Dermis microvascular lymphatic vessel endothelial cell (primary cell): Measurements from ENCODE around the gene C16orf86. TPM values are rescaled to one million over a fixed set of nuclear protein-coding genes. Genes with fewer than 3 reads are reported as not detected.

Experiments
- DNase-seq, 2 donors: peaks; one replicate each; pipeline versions ENCODE4 v3.0.0 to v3.0.0-alpha.2; 2010; ENCODE audit warnings: low read depth in 2 of 2
- total RNA-seq: library from RNA; depleted of rRNA; stranded (reverse); fragments of >200 nt; gene quantifications from 2 replicates; pipeline ENCODE4 v1.2.1, GENCODE V29; 2014

C16orf86 gene
- total RNA-seq, 1 donor from 2014 or later: 3.2 TPM

DNA sequence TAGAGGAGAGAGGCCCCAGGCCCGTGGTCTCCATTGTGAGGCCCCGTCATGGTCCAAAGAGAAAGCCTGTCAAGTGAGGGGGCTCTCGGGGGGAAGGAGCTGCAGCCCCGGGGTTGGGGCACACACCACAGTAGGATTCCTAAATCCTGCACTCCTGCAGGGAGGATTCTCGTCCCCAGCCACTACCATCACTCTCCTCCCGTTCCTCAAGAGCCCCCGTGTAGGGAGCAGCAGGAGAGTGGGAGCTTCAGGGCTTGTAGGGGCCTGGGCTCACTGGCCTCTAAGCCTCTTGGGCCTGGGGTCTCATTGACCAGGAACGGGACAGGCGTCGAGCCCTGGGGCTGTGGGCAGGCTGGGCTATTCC lies 821 bp downstream of the C16orf86 start:
- DNase-seq: no peak

DNA sequence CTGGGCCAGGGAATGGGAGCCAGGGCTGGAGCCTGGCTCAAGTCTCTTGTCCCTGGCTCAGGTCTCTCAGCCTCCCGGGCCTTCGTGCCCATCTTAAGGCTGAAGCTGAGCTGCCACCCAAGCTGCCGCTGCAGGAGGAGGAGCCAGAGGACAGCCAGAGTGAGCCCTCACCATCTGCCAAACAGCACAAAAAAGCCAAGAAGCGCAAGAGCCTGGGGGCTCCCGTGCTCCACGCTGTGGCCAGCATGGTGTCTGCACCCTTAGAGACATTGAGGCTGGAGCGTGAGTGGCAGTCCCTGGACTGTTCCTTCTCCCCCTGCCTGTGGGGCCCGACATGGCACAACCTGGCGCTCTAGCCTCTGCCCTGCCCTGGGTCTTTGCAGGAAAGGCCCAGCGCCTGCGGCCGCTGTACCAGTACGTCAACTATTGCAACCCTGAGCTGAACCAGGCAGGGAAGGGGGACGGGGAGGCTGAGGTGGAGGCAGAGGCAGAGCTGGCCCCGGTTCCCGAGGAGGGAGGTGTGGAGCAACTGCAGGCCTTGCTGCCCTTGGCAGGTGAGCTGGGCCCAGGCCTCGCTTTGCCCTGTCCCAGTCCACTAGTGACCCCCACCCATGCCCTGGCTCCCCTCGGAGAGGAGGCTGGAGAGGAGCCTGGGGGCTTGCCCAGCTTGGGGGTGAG lies 1.3 kb downstream of the C16orf86 start:
- peak; percentile 72 to 92 for DNase-seq

DNA sequence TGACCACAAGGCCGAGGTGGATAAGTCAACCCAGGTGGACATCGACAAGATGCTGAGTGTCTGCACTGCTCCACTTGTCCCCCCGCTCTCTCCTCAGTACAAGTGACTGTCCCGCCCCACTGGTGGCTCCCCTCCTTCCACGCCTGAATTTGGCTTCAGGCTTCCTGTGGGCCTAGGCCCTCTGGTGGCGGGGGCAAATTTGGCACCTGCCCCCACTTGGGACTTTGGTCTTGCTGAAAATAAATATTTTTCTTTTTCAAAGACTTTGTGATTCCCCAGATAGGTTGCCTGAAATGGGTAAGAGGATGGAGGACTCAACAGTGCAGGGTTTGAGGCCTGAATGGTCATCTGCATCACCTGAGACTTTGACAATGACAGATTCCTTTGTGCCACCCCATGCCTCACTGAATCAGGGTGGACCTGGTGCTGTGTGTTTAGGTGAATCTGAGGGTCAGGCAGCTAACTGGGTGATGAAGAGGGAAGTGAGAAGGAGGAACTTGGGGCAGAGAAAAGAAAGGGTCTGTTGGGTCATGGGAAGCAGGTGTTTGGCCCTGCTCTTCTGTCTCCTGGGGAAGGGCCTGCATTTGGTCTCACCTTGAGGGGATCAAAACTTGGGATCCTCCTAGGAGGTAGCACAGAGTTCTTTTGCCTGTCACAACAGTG lies 2.0 kb downstream of the C16orf86 start:
- no peak for DNase-seq

DNA sequence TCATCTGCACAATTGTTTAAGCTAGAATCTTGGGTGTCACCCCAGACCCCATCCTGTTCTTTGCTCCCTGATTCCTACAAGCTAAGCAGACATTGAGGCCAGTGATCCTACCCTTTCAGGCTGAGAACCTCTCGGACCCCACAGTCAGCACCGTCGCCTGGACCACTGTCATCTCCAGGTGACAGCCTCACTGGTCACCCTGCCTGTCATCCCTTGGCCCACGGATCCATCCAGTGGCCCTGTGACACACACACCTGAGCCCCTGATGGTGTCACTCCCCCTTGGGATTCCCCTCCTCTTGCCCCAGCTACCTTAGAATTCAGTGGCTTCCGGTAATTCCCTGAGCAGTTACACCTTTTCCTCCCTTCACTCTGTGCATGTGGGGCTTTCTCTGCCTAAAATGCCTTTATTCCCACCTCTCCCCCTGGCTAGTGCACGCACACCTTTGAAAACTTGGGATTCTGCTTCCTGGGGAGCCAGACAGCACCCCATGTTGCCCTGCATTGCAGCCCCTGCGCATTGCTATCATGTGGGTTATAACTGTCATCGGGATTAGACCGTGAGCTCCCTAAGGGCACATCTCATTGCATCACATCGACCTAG lies 3.0 kb downstream of the C16orf86 start:
- no peak for DNase-seq

DNA sequence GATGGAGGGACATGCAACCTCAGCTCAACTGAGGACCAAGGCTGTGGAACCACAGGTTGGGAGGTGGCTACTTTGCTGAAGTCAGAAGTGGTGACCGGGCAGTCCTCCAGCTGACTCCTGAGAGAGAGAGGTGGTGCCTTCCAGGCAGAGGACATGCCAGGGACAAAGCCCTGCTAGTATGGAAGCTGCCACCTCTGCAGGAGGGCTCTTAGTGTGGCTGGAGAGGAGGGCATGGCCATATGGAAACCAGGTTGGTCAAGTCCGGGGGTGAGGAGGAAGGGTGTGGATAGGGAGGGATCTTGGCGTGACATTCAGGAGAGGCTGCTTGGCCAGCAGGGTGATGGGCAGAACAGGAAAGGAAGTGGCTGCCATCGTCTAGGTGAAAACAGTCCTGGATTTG lies 5.7 kb downstream of the C16orf86 start:
- no peak for DNase-seq

DNA sequence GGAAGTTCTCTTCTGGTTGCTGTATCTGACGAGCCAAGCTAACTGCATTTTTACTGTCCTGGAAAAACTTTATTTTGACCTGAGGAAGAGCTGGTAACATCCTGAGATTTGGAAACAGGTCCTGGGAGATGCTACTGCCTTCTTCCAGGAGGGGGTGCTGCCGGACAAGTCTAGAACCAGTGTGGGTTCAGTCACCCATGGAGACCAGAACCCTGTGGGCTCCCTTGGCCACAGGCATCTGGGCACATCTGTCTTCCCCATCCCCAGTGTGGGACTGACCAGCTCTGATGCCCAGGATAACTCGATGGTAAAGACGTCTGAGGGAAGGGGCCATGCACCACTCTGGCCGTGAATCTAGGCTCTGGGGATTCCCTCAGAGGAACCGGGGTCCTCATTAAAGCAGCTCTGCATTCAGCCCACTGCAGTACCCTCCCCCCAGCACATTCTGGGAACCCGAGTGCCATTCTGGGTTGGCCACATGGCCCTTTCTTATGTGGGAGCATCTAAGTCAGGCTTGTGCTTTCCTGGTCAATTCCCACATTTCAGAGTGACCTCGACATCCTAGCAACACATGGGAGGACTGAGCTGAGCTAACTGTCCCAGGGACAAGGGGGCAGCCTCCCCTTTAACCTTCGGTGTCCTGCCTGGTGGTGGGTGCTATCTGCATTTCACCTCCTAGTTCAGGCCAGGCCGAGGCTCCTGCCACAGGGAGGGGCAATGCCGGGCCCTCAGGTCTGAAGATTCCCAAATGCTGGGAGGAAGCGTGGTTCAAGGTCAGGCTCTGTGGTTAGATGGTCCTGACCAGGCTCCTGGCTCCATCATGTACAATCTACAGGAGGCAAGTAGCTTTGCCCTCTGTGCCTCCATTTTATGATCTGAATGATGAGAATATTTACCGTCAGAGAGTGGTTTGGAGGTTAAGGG lies 6.4 kb downstream of the C16orf86 start:
- DNase-seq: peak; percentile 71 to 81

DNA sequence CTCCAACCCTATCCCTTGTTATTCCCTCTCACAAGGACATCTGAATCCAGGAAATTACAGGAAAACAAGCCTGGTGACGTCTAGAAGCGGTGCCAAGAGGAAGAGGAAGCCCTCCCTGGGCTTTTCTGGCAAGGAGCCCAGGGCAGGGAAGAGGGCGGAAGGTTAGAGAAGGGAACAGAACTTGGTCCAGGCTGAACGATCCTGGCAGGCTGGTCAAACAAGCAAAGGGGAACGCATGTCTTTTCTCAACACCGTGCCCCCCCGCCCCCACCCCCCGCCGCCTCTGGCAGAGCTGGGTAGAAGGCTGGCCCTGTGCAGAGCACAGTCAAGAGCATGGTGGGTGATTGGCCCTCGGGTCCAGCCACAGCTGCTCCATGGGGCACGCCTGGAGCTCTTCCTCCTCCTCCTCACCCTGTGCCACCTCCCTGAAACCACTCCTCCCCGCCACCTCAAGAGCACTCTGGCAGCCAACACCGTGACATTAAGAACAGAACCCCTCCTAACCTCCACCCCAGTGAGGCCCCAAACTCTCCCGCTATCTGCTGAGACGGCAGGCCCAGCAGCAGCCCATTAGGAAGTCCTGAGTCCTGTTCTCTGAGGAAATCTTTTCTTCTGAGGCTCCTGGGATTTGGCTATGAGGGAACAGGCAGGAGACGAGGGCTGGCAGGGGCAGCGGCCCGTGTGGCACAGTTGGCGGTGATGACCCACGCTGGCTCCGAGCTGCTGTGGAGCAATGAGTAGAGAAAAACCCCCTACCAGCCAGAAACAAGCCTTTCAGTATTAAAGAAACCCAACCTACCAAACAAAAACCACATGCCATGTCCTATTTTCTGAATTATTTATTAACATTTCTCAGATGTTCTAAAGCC lies 7.3 kb downstream of the C16orf86 start:
- DNase-seq: peak; percentile 87 to 90

DNA sequence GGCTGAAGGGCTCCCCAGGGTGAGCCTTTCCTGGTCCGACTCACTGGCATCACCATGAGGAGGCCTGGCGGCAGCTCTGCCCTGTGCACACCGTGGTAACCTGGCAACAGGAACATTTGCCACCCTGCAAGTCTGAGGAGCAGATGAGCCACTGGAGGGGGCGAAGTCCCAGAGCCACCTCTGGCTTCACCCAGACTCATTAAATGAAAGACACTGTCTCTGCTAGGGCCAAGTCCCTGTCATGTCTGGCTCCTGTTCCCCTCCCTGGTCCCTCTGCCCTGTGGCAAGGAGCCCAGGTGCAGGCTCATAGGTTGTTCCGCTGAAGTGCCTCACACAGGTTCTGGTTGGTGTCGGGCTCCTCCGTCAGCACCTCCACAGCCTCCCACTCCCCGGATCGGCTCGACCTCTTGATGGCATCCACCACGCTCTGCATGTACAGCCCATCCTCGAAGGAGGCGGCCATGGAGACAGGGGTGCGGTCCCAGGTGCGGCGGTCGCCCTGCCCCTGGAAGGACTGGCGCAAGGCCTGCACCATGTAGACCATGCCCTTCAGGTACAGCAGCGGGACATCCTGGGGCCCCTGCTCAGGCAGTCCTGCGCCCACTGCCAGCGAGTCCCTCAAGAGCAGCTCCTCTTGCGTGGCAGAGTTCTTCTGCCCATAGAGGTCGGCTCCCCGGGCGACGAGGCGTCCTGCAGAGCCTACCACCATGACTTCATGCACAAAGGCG lies 8.4 kb downstream of the C16orf86 start:
- DNase-seq: no peak

DNA sequence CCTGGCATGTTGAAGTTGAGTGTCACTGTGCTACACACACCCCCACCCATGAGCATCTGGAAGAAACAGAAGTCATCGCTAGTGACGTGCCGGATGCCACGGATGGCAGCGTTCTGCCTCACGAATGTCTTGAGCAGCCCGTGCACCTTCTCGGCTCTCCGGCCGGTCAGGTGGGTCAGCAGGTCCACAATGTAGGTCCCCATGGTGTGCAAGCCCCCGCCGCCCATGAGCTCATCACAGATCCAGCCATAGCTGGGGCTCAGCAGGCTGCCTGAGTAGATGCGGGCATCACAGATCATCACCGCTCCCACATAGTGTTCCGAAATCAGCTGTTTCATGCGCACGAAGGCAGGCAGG lies 8.9 kb downstream of the C16orf86 start:
- no peak for DNase-seq

DNA sequence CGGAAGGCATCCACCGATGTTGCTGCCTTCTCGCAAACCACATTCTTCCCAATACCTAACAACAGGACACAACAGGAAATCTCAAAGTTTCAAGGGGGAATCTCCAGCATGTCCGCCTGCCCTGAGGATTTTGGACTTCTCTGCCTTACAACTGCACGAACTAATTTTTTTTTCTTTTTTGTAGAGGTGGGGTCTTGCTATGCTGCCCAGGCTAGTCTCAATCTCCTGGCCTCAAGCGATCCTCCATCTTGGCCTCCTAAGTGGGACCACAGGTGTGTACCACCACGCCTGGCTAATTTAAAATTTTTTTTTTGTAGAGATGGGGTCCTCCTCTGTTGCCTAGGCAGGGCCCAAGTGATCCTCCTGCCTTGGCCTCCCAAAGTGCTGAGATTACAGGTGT lies 9.4 kb downstream of the C16orf86 start:
- DNase-seq: no peak

DNA sequence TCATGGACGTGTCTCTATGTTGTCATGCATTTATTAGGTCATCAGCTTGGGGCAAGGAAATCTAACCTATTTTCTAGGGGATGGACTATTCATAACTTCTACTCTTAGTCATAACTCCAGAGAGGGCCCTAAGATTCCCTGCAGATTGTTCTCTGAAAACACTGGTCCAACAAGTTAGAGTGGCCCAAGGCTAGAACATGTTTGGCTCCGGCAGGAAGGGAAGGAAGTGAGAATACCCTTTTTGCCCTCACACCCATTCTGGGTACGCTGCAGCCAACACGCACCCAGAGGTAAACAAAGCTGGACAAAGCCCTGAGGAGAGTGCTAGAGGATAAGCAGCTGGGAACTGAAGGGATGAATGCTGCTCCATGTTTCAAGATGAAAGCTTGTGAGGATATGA lies 9.9 kb downstream of the C16orf86 start:
- peak in 1 of 2 donors; percentile 58 for DNase-seq

DNA sequence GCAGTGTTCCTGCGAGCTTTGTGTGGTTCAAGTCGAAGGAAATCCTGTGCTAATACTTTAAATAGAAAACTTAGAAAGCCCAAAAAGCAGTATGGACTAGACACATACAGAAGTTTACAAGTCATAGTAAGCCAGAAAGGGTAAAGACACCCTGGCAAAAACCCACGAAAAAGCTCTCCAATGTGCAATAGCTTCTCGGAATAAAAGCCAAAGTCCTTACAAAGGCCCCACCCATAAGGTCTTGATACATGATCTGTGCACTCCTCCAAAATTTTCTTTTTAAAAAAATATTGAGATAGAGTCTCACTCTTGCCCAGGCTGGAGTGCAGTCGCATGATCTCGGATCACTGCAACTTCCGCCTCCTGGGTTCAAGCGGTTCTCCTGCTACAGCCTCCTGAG lies 10.3 kb downstream of the C16orf86 start:
- no peak for DNase-seq

DNA sequence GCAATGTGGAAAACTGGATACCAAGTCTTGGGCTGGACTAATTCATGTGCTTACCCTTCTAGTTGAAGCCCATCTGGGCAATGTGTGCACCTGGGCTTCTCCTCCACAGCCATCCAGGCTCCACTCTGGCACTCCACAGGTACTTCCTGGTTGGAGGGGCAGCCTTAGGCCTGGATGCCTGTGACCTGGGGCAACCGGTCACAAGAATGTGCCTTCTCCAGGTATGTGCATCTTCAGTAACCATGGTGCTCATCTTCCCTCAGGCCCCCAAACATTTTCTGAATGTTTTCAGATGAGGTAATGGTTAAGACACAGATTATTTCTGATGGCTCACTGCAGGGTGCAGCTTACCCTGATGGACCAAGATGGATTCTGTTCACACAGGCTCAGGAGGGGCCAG lies 11.1 kb downstream of the C16orf86 start:
- DNase-seq: no peak

DNA sequence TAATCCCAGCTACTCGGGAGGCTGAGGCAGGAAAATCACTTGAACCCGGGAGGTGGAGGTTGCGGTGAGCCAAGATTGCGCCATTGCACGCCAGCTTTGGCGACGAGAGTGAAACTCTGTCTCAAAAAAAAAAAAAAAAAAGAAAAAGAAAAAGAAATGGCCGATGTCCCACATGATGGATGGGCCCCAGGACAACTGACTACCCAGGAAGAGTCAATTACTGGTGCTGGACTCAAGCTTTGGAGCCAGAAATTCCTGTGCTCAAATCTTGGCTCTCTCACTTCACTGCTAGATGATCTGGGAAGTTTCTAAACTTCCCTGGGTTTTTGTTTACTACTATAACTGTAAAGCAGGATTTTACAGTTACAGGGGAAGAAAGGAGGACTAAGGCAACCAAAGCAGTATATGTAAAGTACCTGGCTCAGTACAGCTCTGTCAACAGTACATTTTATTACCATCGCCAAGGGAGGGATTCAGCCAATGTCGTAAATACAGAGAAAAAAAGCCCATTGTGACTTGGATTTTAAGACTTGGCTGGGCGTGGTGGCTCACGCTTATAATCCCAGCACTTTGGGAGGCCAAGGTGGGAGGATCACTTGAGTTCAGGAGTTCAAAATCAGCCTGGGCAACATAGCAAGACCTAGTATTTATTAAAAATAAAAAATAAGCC lies 11.9 kb downstream of the C16orf86 start:
- DNase-seq: no peak

DNA sequence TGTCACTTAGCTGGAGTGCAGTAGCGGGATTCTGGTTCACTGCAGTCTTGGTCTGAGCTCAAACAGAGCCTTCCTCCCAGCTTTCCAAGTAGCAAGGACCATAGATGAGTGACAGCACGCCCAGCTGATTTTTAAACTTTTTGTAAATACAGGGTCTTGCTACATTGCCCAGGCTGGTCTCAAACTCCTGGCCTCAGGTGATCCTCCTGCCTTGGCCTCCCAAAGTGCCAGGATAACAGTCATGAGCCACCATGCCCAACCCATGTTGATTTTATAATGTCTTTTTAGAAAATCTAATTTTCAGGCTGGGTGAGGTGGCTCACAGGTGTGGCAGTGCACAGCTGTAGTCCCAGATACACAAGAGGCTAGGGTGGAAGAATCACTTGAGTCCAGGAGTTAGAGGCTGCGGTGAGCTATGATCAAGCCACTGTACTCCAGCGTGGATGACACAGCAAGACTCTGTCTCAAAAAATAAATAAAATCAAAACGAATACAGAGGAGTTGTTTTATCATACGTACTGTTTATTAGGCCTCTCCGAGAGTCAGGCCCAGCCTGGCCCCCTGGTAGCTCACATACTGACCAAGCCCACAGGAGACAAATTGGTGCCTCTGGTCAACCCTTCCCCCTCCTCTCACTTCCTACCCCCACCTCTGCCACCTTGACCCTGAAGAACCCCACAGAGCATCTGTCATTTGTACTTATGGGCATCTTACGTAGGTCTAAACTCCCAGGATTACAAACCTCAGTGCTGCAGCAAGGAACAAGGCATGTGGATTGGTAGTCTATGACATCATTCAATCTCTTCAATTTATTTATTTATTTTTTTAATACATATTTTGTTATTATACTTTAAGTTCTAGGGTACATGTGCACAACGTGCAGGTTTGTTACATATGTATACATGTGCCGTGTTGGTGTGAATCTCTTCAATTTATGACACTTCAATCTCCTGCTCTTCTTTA lies 13.6 kb downstream of the C16orf86 start:
- DNase-seq: no peak

DNA sequence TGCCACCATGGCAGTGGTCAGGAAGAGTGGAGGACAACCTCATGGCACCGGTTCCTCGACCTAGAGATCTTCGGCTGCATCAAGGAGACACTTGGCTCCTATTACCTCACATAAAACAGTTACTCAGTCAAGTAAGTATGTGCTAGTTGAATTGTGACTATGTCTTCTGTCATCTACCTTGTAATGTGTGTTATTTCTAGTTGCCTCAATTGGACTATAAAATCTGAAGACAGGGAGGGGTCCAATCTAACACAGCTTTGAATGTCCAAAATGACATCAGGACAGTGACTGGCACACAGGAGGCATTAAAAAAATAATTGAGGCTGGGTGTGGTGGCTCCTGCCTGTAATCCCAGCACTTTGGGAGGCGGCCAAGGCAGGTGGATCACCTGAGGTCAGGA lies 17.2 kb downstream of the C16orf86 start:
- no peak for DNase-seq

DNA sequence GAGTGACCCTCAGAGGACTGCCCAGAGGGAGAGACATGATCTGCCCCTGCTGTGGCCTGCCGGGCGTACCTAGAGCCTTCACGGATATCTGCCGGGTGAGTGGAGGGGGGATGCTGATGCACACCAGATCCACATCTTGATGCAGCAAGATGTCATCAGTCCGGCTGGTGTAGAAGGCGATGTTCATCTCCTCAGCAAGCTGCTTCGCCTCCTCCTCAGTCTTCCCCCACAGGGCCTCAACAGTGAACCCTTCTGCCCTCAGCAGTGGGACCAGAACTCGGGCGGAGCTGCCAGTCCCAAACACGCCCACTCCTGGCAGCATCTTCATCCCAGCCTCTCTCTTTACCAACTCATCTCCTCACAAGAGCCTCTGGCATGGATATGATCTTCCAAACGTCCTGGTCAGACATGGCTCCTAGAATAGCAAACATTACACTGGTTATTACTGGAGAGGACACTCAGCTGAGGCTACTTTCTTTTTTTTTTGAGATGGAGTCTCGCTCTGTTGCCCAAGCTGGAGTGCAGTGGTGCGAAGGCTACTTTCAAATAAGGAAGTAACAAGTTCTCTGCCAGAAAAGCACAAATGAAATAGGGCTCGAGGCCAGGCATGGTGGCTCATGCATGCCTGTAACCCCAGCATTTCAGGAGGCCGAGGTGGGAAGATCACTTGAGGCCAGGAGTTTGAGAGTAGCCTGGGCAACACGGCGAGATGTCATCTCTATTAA lies 18.9 kb downstream of the C16orf86 start:
- no peak for DNase-seq
